CD4-positive, alpha-beta T cell (primary cell): ENCODE results near the gene TIMP3. TPM values are rescaled to one million over a fixed set of nuclear protein-coding genes. Genes with fewer than 3 reads are reported as not detected.

Experiments
- ATAC-seq: fragments of 200-7000 bp; cut with Tn5 transposase; one replicate; pipeline ENCODE4 v1.10.0; 2022; ENCODE audit warnings: mild to moderate bottlenecking; ENCODE audit not compliant: poor library complexity
- CTCF ChIA-PET: fragments of 350-600 bp; sonication (Branson Sonifier 250); formaldehyde crosslinking; loops from one replicate; lab custom pipeline; 2021; ENCODE audit warnings: antibody characterized with exemption, inconsistent platforms; lab: Charles Lee
- POLR2A ChIA-PET: fragments of 350-600 bp; sonication (Branson Sonifier 250); formaldehyde crosslinking; loops from one replicate; lab custom pipeline; 2021; ENCODE audit warnings: antibody characterized with exemption, inconsistent platforms; lab: Charles Lee
- DNase-seq, 14 experiments: peaks; one replicate each; pipeline ENCODE4 v3.0.0-alpha.2; 2013 to 2020; ENCODE audit warnings: mixed read lengths in 2 of 14
- H3K27ac ChIP-seq, 2 donors: one replicate each; pipeline versions ENCODE4 v1.5.1 to v1.7.0; 2013; ENCODE audit warnings: low read length in 2 of 2, low read depth in 1 of 2, mild to moderate bottlenecking in 1 of 2
- H3K27me3 ChIP-seq, 2 experiments: 1 replicate in 1 of 2; 2 replicates in 1 of 2; pipeline versions ENCODE4 v1.6.1 to v1.7.0; 2013; ENCODE audit warnings: low read length in 2 of 2, control low read depth in 1 of 2, mild to moderate bottlenecking in 1 of 2, moderate library complexity in 1 of 2; ENCODE audit not compliant: insufficient read depth in 2 of 2, control insufficient read depth in 1 of 2
- H3K36me3 ChIP-seq: one replicate; pipeline ENCODE4 v1.6.1; 2013; ENCODE audit warnings: low read length, control low read depth; ENCODE audit not compliant: insufficient read depth
- H3K4me1 ChIP-seq: one replicate; pipeline ENCODE4 v1.6.1; 2013; ENCODE audit warnings: low read length, control low read depth; ENCODE audit not compliant: insufficient read depth
- H3K4me3 ChIP-seq: one replicate; pipeline ENCODE4 v1.5.1; 2013; ENCODE audit warnings: mild to moderate bottlenecking, low read length, moderate library complexity
- H3K9me3 ChIP-seq, 2 experiments: 1 replicate in 1 of 2; 2 replicates in 1 of 2; pipeline versions ENCODE4 v1.6.1 to v1.7.0; 2013; ENCODE audit warnings: low read length in 2 of 2, mild to moderate bottlenecking in 2 of 2, control low read depth in 1 of 2, moderate library complexity in 1 of 2; ENCODE audit not compliant: control insufficient read depth in 1 of 2, insufficient read depth in 1 of 2
- H3K27ac Mint-ChIP-seq: one replicate; pipeline ENCODE4 v1.8.0; 2020; ENCODE audit warnings: mixed read lengths
- H3K27me3 Mint-ChIP-seq: one replicate; pipeline ENCODE4 v1.8.0; 2021; ENCODE audit warnings: mixed read lengths
- H3K36me3 Mint-ChIP-seq: one replicate; pipeline ENCODE4 v1.8.0; 2021; ENCODE audit warnings: low read depth, mixed read lengths
- H3K4me1 Mint-ChIP-seq: one replicate; pipeline ENCODE4 v1.8.0; 2021; ENCODE audit warnings: low read depth, mixed read lengths
- H3K4me3 Mint-ChIP-seq: one replicate; pipeline ENCODE4 v1.8.0; 2020; ENCODE audit warnings: mild to moderate bottlenecking, mixed read lengths
- H3K9me3 Mint-ChIP-seq: one replicate; pipeline ENCODE4 v1.8.0; 2020; ENCODE audit warnings: mixed read lengths
- CTCF ChIP-seq: fragments of 200-600 bp; IDR thresholded peaks from one replicate; pipeline ENCODE4 v1.8.0; 2022; ENCODE audit warnings: antibody characterized with exemption, mild to moderate bottlenecking
- intact Hi-C, 2 experiments: fragments of 100-400 bp; cut with DNase I in 1 of 2; cut with micrococcal nuclease in 1 of 2; formaldehyde crosslinking; loops; one replicate each; pipeline versions ENCODE4 v1.15.1 to v1.9.0; 2023 to 2025; cut with DNase I, micrococcal nuclease
- total RNA-seq, 174 experiments: library from RNA in 2 of 174; stranded (reverse) in 2 of 174; gene quantifications; one replicate each; pipeline ENCODE4 v1.2.3 and lab custom pipeline; 2021 to 2026

Gene TIMP3
- total RNA-seq, 2 experiments from 2014 or later, result 0.06 TPM; not detected in 1

DNA sequence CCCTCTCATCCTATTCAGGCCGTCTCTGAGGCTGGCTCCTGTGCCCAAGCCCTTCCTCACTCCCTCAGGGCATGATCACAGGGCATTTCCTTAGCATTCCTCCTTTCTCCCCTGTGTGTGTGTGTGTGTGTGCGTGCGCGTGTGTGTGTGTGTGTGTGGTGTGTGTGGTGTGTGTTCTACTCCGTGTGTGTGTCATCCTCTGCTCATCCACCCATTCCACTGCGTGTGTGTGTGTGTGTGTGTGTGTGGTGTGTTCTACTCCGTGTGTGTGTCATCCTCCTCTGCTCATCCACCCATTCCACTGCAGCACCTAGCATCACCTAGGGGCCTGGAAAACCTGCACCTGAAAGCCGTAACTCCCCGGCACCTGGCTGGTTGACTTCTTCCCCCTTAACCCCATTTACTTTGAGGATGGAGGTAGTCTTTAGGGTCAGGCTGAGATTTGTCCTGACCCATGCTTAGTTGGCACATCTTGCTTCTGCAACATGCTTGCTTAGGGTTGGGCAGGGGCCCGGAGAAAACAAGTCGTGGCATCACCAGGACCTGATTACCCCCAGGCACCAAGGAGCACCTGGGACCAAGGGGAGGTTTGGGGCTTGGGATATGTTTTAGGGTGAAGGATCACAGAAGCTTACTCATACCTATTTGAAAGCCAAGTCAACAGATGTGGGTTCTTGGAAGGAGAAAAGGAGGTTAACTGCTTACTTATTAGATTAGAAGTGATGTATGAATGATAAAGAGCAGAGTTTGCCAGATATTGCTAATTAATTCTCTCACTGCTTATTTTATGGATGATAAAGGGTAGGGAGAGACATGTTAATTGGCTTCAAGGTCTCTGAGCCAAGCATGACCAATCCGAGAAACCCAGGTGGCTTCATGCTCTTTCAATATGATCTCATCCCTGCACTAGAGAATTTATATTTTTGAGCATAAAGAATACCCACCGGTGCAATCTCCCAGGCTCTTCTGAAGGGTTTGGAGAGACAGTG is 18.9 kb downstream of the TIMP3 start:
- Mint-ChIP-seq H3K36me3 (no peaks in the 10 kb centered on the region), H3K27me3 (peaks cover 11% of the 10 kb centered on the region), H3K27ac (no peak overlapping the region), H3K4me3 (no peak overlapping the region), H3K9me3 (no peaks in the 10 kb centered on the region), H3K4me1 (no peaks in the 10 kb centered on the region)
- Histone ChIP-seq H3K36me3 (no peaks in the 10 kb centered on the region), H3K27me3 (no peaks in the 10 kb centered on the region), H3K4me3 (no peak overlapping the region), H3K27ac (no peak overlapping the region), H3K4me1 (no peaks in the 10 kb centered on the region), H3K9me3 (no peaks in the 10 kb centered on the region)
- no peak for TF ChIP-seq CTCF
- ChIA-PET CTCF (no interaction called here), POLR2A (no interaction called here)
- no peak for DNase-seq
- intact Hi-C loops, result no loop called here
- ATAC-seq, result no peak

GRCh38 chr22:32822179-32822877 is 20.8 kb downstream of the TIMP3 start:
- intact Hi-C loops, result no loop called here
- TF ChIP-seq CTCF, result no peak
- ATAC-seq, result no peak
- H3K4me3 ChIP-seq, result no peak overlapping the region
- H3K27me3 ChIP-seq, result no peaks in the 10 kb centered on the region
- H3K27ac ChIP-seq, result no peak overlapping the region
- H3K36me3 ChIP-seq, result no peaks in the 10 kb centered on the region
- H3K36me3 Mint-ChIP-seq, result no peaks in the 10 kb centered on the region
- no peaks in the 10 kb centered on the region for H3K9me3 ChIP-seq
- ChIA-PET CTCF (no interaction called here), POLR2A (no interaction called here)
- H3K4me3 Mint-ChIP-seq, result no peak overlapping the region
- no peaks in the 10 kb centered on the region for H3K9me3 Mint-ChIP-seq
- no peak overlapping the region for H3K27ac Mint-ChIP-seq
- no peaks in the 10 kb centered on the region for H3K4me1 Mint-ChIP-seq
- peaks cover 11% of the 10 kb centered on the region for H3K27me3 Mint-ChIP-seq
- DNase-seq, result no peak
- no peaks in the 10 kb centered on the region for H3K4me1 ChIP-seq

DNA sequence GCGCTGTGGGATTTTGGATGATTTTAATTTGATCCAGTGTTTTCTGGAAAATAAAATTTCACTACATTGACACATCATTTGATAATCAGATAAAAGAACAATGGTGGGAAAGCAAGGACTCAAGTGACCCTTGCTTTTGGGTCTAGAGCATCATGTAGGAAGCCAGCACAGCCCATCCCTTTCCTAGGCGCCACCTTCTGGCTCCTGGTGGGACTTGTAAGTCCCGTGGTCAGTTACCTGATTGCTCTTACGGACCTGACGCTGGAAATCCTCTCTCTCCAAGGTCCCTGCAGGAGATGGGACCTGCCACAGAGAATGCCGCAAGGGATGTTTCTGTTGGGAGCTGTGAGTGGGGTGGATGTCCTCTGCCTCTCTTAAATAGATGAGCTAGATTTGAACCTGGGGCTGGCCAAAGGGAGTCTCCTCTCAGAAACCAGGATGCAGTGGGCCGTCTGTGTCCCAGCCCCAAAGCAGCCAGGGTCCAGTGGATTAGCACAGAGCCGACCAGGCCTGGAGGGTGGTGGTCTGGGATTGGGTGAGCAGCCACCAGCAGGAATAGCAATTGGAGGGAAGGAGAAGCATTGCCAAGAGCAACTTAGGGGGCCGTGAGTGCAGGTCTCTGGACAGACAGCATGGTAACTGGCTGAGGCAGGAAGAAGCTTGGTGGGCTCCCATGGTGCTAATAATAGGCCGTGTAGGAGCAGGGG is 21.7 kb downstream of the TIMP3 start:
- CTCF ChIA-PET, result no interaction called here
- H3K27me3 Mint-ChIP-seq, result peaks cover 7% of the 10 kb centered on the region
- H3K4me1 Mint-ChIP-seq, result no peaks in the 10 kb centered on the region

More for the DNA sequence above, 21.7 kb downstream of the TIMP3 start:
- Mint-ChIP-seq H3K9me3 (no peaks in the 10 kb centered on the region), H3K4me3 (no peak overlapping the region), H3K36me3 (no peaks in the 10 kb centered on the region), H3K27ac (no peak overlapping the region)
- Histone ChIP-seq H3K4me1 (no peaks in the 10 kb centered on the region), H3K36me3 (no peaks in the 10 kb centered on the region), H3K9me3 (no peaks in the 10 kb centered on the region), H3K27ac (no peak overlapping the region), H3K4me3 (no peak overlapping the region), H3K27me3 (no peaks in the 10 kb centered on the region)
- no peak for ATAC-seq
- intact Hi-C loops, result no loop called here
- TF ChIP-seq CTCF, result no peak
- POLR2A ChIA-PET, result no interaction called here
- DNase-seq, result peak in 3 of 14 experiments; percentile 13 to 30 (median 22)
